GM13977 (cell line): ENCODE results near the gene PBX1.

Experiments used
- DNase-seq: peaks from one replicate; pipeline ENCODE4 v3.0.0; 2012; ENCODE audit warnings: low spot score
- in situ Hi-C: fragments of 300-500 bp; cut with MboI; formaldehyde crosslinking; loops from one replicate; pipeline ENCODE4 v1.12.0; 2022; ENCODE audit warnings: low sequenced_read_pairs, low pct_unique_long_range_greater_than_20kb, mixed read lengths, inconsistent platforms; ENCODE audit not compliant: unreplicated experiment
- TF ChIP-seq, protein P1 (sequence below): IDR thresholded peaks from 2 replicates; pipeline ENCODE4 v1.5.1; 2012; ENCODE audit warnings: mild to moderate bottlenecking, control low read depth; ENCODE audit not compliant: insufficient read depth; ENCODE audit errors: extremely low read depth, missing control alignments

Gene PBX1

DNA sequence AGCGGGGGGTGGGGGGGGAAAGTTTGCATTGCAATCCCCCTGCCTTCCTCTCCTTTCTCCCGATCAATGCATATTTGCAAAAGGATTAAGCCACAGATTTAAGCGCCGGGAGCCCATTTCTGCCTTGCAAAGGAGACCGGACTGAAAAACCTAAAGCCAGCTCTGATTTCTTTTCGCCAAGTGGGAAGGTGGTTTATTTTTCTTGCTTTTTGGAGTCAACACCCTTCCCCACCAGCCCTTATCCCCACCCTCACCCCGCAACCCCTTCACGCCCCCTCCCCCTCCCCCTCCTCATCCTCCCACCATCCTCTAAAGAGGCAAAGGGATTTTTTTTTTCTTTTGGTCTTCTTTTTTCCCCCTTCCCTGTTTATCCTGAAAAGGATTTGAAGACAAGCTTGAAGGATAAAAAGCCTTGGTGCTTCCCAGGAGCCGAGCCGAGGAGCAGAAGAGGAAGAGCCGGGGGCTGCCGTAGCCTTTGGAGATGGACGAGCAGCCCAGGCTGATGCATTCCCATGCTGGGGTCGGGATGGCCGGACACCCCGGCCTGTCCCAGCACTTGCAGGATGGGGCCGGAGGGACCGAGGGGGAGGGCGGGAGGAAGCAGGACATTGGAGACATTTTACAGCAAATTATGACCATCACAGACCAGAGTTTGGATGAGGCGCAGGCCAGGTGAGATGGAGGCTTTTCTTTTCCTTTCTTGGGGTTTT is 513 bp downstream of the PBX1 start:
- TF ChIP-seq, protein P1, sequence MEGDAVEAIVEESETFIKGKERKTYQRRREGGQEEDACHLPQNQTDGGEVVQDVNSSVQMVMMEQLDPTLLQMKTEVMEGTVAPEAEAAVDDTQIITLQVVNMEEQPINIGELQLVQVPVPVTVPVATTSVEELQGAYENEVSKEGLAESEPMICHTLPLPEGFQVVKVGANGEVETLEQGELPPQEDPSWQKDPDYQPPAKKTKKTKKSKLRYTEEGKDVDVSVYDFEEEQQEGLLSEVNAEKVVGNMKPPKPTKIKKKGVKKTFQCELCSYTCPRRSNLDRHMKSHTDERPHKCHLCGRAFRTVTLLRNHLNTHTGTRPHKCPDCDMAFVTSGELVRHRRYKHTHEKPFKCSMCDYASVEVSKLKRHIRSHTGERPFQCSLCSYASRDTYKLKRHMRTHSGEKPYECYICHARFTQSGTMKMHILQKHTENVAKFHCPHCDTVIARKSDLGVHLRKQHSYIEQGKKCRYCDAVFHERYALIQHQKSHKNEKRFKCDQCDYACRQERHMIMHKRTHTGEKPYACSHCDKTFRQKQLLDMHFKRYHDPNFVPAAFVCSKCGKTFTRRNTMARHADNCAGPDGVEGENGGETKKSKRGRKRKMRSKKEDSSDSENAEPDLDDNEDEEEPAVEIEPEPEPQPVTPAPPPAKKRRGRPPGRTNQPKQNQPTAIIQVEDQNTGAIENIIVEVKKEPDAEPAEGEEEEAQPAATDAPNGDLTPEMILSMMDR, result no peak
- in situ Hi-C loops, result no loop called here
- no peak for DNase-seq

DNA sequence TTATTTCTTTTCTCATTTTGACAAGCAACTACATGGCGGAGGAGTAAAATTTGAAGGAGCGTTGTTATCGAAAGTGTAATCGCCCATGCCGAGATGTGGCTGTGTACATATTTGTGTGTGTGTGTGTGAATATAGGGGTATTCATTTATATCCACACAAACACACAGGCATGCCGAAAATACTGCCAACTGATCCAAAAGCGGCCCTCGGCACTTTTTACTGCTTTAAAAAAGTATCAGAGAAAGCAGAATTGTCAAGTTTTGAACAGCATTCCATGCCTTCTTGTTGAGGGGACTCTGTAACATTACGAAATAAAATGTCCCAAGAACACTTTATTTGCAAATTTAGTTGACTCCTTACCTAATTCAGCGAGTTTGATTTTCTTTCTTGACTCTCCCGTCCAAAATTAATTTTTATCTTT is 1.1 kb downstream of the PBX1 start:
- TF ChIP-seq, protein P1, result no peak
- in situ Hi-C loops, result no loop called here
- no peak for DNase-seq

DNA sequence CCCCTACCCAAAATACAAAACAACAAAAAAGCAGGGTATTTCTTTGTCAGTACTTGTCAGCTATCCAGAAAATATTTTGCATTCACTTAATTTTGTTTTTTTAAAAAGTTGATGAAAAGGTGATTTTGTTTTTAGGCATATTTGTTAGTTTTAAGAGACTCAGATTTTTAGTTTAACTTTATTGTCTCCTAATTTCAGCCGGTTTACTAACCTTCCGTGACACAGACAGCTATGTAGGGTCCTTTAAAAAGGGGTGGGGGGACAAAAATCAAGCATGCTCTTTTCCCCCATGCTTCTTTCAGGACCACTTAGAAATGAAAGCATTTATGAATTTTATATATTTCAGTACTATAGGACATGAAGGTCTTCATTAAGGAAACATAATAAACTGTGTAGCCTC is 1.6 kb downstream of the PBX1 start:
- no peak for DNase-seq
- in situ Hi-C loops, result no loop called here
- TF ChIP-seq, protein P1, result no peak

DNA sequence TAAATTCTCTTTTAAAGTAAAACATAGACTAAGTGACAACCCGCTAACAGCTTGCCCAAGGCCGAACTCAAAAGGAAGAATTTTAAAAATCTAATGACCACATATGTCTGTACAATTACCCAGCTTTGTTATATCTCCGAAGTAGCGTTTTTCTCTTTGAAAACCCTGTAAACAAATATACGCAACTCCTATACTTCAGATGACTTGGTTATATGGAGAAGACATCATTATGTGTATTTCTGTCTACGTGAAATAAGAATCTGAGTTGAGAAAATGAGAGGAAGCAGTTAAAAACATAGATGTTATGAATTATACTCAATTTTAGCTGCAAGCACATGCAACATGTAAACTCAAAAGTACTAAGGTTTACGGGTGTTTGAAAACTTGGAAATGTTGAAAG is 2.0 kb downstream of the PBX1 start:
- in situ Hi-C loops, result no loop called here
- TF ChIP-seq, protein P1, result no peak
- no peak for DNase-seq

DNA sequence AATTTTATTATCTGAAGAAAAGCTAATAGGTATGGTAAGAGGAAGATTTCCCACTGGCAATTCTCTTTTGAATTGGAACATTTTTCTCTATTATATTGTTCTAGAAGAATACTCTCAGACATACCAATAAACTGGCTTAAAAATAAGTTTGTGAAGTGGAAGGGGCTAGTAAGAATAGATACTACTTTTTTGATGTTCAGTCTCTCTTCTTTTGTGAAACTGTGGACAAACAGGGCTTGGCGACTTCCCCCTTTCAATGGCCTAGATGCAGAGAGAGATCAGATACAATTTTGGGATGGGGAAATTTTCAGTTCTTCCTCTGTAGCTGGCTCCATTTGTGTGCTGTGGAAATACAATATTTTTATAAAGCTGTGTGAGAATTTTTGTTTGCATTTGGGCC is 2.5 kb downstream of the PBX1 start:
- no peak for DNase-seq
- TF ChIP-seq, protein P1, result no peak
- in situ Hi-C loops, result no loop called here

DNA sequence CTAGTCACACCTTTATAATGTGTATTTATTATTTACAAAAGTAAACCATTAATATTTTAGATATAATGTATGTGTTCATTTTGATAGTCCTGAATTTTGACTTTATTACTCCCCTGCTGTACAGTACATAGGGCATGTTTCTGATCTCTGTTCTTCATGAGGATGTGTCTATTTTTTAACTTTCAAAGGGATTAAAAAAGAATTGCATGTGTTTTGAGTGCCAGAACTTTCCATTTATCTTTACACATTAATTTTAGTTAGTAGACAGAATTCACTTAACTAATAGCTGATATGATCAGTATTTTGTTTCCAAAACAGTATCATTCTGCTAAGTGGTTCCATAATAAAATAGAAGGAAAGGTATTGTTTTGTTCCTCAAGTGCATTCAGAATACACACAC is 3.1 kb downstream of the PBX1 start:
- TF ChIP-seq, protein P1, result no peak
- DNase-seq, result no peak
- in situ Hi-C loops, result no loop called here

DNA sequence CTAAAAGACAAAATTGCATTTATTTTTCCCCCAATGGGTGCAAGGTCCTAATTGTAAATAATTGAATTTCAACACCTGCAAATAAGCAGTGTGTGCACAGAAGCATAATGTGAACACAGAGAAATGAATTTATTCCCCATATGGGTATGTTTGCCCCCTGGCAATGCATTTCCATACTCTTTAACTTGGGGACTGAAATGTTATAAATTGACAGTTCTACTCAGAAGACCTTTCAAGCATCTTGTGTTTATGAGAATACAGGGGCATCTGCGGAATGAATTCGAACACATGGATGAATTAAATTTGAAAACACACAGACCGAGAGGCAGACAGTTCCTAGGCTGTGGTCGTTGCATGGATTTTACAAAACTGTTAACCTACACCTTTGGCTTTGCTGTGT is 3.5 kb downstream of the PBX1 start:
- no peak for DNase-seq
- TF ChIP-seq, protein P1, result no peak
- in situ Hi-C loops, result no loop called here
